Activated B cell treated with CpG ODN at 0.5 μM for 24 hours (primary cell): Measurements from ENCODE around the gene PSMD3. TPM values are rescaled to one million over a fixed set of nuclear protein-coding genes. Genes with fewer than 3 reads are reported as not detected.
"Not testable (repeated sequence)": the region's sequence is repeated elsewhere in the genome, so short reads cannot be mapped to it uniquely, and the experiment has no call there.

ENCODE experiments used
- ATAC-seq: fragments of 200-7000 bp; cut with Tn5 transposase; one replicate; pipeline ENCODE4 v1.10.0; 2021; ENCODE audit warnings: low read depth, mild to moderate bottlenecking, moderate library complexity
- CTCF ChIA-PET: fragments of 350-600 bp; sonication (Branson Sonifier 250); formaldehyde crosslinking; loops from one replicate; lab custom pipeline; 2021; ENCODE audit warnings: antibody characterized with exemption; lab: Charles Lee
- POLR2A ChIA-PET: fragments of 350-600 bp; sonication (Branson Sonifier 250); formaldehyde crosslinking; loops from one replicate; lab custom pipeline; 2021; ENCODE audit warnings: antibody characterized with exemption; lab: Charles Lee
- DNase-seq: peaks from one replicate; pipeline ENCODE4 v3.0.0; 2022
- H3K27ac Mint-ChIP-seq: one replicate; pipeline ENCODE4 v1.8.0; 2020; ENCODE audit warnings: mixed read lengths
- H3K27me3 Mint-ChIP-seq: one replicate; pipeline ENCODE4 v1.8.0; 2021; ENCODE audit warnings: mixed read lengths
- H3K36me3 Mint-ChIP-seq: one replicate; pipeline ENCODE4 v1.8.0; 2021; ENCODE audit warnings: low read depth, mixed read lengths
- H3K4me1 Mint-ChIP-seq: one replicate; pipeline ENCODE4 v1.8.0; 2021; ENCODE audit warnings: mixed read lengths
- H3K4me3 Mint-ChIP-seq: one replicate; pipeline ENCODE4 v1.8.0; 2020; ENCODE audit warnings: mild to moderate bottlenecking, mixed read lengths
- H3K9me3 Mint-ChIP-seq: one replicate; pipeline ENCODE4 v1.8.0; 2020; ENCODE audit warnings: mixed read lengths
- CTCF ChIP-seq: fragments of 200-600 bp; IDR thresholded peaks from one replicate; pipeline ENCODE4 v1.8.0; 2022; ENCODE audit warnings: antibody characterized with exemption, mild to moderate bottlenecking
- intact Hi-C: fragments of 100-400 bp; cut with micrococcal nuclease; formaldehyde crosslinking; loops from one replicate; pipeline ENCODE4 v1.15.1; 2024
- total RNA-seq: library from RNA; stranded (reverse); gene quantifications from 2 replicates; pipeline ENCODE4 v1.2.3, GENCODE V29; 2022

Gene PSMD3
- total RNA-seq, 1 donor from 2014 or later, result 127 TPM

GRCh38 chr17:39999067-39999466 is 18.5 kb downstream of the PSMD3 start:
- H3K9me3 Mint-ChIP-seq, result no peaks in the 10 kb centered on the region
- no peaks in the 10 kb centered on the region for H3K27me3 Mint-ChIP-seq
- ATAC-seq, result no peak
- no peak overlapping the region for H3K4me3 Mint-ChIP-seq
- CTCF ChIA-PET, result no interaction called here
- no peaks in the 10 kb centered on the region for H3K4me1 Mint-ChIP-seq
- H3K36me3 Mint-ChIP-seq, result peaks cover 44% of the 10 kb centered on the region
- POLR2A ChIA-PET, result no interaction called here
- DNase-seq, result no peak
- intact Hi-C loops, result no loop called here
- H3K27ac Mint-ChIP-seq, result no peak overlapping the region
- TF ChIP-seq CTCF, result no peak

- Mint-ChIP-seq H3K36me3 (peaks cover 33% of the 10 kb centered on the region), H3K27me3 (no peaks in the 10 kb centered on the region), H3K4me1 (no peaks in the 10 kb centered on the region), H3K9me3 (no peaks in the 10 kb centered on the region), H3K27ac (no peak overlapping the region), H3K4me3 (no peak overlapping the region)
- intact Hi-C loops, result no loop called here
- DNase-seq (no peak), ATAC-seq (no peak)
- ChIA-PET POLR2A (no interaction called here), CTCF (interaction anchor here (1.4 kb wide), 1 partner anchor 28 kb away, joined by 5 read pairs; no protein-coding TSS in a partner anchor)
- TF ChIP-seq CTCF, result no peak
These were observed 19.6 kb downstream of the PSMD3 start for GRCh38 chr17:40000161-40000560.

- H3K4me3 Mint-ChIP-seq, H3K27ac Mint-ChIP-seq, POLR2A ChIA-PET, H3K27me3 Mint-ChIP-seq, ATAC-seq, H3K9me3 Mint-ChIP-seq, H3K4me1 Mint-ChIP-seq, intact Hi-C loops, DNase-seq: not testable (repeated sequence)
- peaks cover 21% of the 10 kb centered on the region for H3K36me3 Mint-ChIP-seq
- CTCF ChIA-PET, result interaction anchor here (0.8 to 1.5 kb wide), 2 partner anchors 12 to 84 kb away, joined by 3 read pairs; no protein-coding TSS in a partner anchor
These were observed 20.7 kb downstream of the PSMD3 start for GRCh38 chr17:40001335-40001734.

GRCh38 chr17:40004072-40004471 is 23.5 kb downstream of the PSMD3 start:
- CTCF ChIA-PET, result no interaction called here

GRCh38 chr17:40004712-40005111 is 24.1 kb downstream of the PSMD3 start:
- no peaks in the 10 kb centered on the region for H3K9me3 Mint-ChIP-seq
- intact Hi-C loops, result no loop called here
- no peak overlapping the region for H3K4me3 Mint-ChIP-seq
- DNase-seq, result no peak
- ChIA-PET POLR2A (no interaction called here), CTCF (interaction anchor here (1.0 kb wide), 1 partner anchor 23 kb away, joined by 3 read pairs; no protein-coding TSS in a partner anchor)
- no peaks in the 10 kb centered on the region for H3K4me1 Mint-ChIP-seq
- no peak for ATAC-seq
- no peak for TF ChIP-seq CTCF
- H3K36me3 Mint-ChIP-seq, result no peaks in the 10 kb centered on the region
- H3K27ac Mint-ChIP-seq, result no peak overlapping the region
- no peaks in the 10 kb centered on the region for H3K27me3 Mint-ChIP-seq

More at GRCh38 chr17:40004072-40004471, 23.5 kb downstream of the PSMD3 start:
- Mint-ChIP-seq H3K4me1 (no peaks in the 10 kb centered on the region), H3K9me3 (no peaks in the 10 kb centered on the region), H3K36me3 (no peaks in the 10 kb centered on the region), H3K27ac (no peak overlapping the region), H3K4me3 (no peak overlapping the region), H3K27me3 (no peaks in the 10 kb centered on the region)
- POLR2A ChIA-PET, result no interaction called here
- ATAC-seq, result no peak
- intact Hi-C loops, result no loop called here
- no peak for TF ChIP-seq CTCF
- no peak for DNase-seq

GRCh38 chr17:40005520-40005919 is 24.9 kb downstream of the PSMD3 start:
- intact Hi-C loops, result no loop called here
- no peaks in the 10 kb centered on the region for H3K4me1 Mint-ChIP-seq
- H3K4me3 Mint-ChIP-seq, result no peak overlapping the region
- no peak for TF ChIP-seq CTCF
- H3K27me3 Mint-ChIP-seq, result no peaks in the 10 kb centered on the region
- ChIA-PET CTCF (interaction anchor here (0.6 to 1.0 kb wide), 2 partner anchors 22 to 130 kb away, joined by 3 read pairs; no protein-coding TSS in a partner anchor), POLR2A (interaction anchor here (0.7 kb wide), 1 partner anchor 544 kb away, joined by 6 read pairs; the partner anchor contains the start of gene CDK12)
- no peaks in the 10 kb centered on the region for H3K36me3 Mint-ChIP-seq
- DNase-seq (no peak), ATAC-seq (no peak)
- no peak overlapping the region for H3K27ac Mint-ChIP-seq
- H3K9me3 Mint-ChIP-seq, result no peaks in the 10 kb centered on the region

- H3K9me3 Mint-ChIP-seq, H3K27me3 Mint-ChIP-seq, POLR2A ChIA-PET, H3K36me3 Mint-ChIP-seq, H3K27ac Mint-ChIP-seq, DNase-seq, H3K4me1 Mint-ChIP-seq, H3K4me3 Mint-ChIP-seq, intact Hi-C loops, ATAC-seq: not testable (repeated sequence)
- CTCF ChIA-PET, result interaction anchor here (1.9 kb wide), 1 partner anchor 157 kb away, joined by 5 read pairs; no protein-coding TSS in a partner anchor
These were observed 30.4 kb downstream of the PSMD3 start for GRCh38 chr17:40010946-40011500.
